SK-N-SH (cell line): ENCODE measurements around the gene SH3PXD2A. TPM values are rescaled to one million over a fixed set of nuclear protein-coding genes. Genes with fewer than 3 reads are reported as not detected.

ENCODE experiments used
- CTCF ChIA-PET: fragments of 300-600, 350-600 bp; formaldehyde crosslinking; extraction: SDS; loops from one replicate; lab custom pipeline; 2021; lab: Yijun Ruan, JAX
- POLR2A ChIA-PET: fragments of 350-600 bp; sonication (Branson Sonifier 250); formaldehyde crosslinking; extraction: SDS; loops from one replicate; lab custom pipeline; 2020; ENCODE audit warnings: antibody characterized with exemption, inconsistent platforms; lab: Yijun Ruan, JAX
- DNase-seq: peaks from one replicate; pipeline ENCODE4 v3.0.0; 2012
- H2AFZ ChIP-seq: fragments of 200-600 bp; sonication (generic); 2 replicates; pipeline ENCODE4 v1.8.1; 2016; ENCODE audit warnings: antibody characterized with exemption, mild to moderate bottlenecking, low read depth
- H3F3A ChIP-seq: fragments of 200-600 bp; sonication (generic); replicated peaks from 2 replicates; pipeline ENCODE3; 2016; ENCODE audit warnings: antibody characterized with exemption, mild to moderate bottlenecking; ENCODE audit not compliant: insufficient read depth
- H3K27ac ChIP-seq, 2 experiments: fragments of 200-500 bp in 1 of 2; fragments of 200-600 bp in 1 of 2; sonication (Bioruptor generic) in 1 of 2; sonication (generic), shearing (Covaris generic) in 1 of 2; 2 replicates each; pipeline versions ENCODE4 v1.5.1 to v1.6.1; 2014 to 2016; ENCODE audit warnings: low read depth in 2 of 2, inconsistent platforms in 1 of 2, low read length in 1 of 2, mild to moderate bottlenecking in 1 of 2, mixed read lengths in 1 of 2
- H3K27me3 ChIP-seq: fragments of 200-600 bp; sonication (generic), shearing (Covaris generic); 2 replicates; pipeline ENCODE4 v1.6.1; 2016; ENCODE audit warnings: mixed run types; ENCODE audit not compliant: insufficient read depth
- H3K36me3 ChIP-seq, 2 experiments: fragments of 200-500 bp in 1 of 2; fragments of 200-600 bp in 1 of 2; sonication (Bioruptor generic) in 1 of 2; sonication (generic) in 1 of 2; replicated peaks in 1 of 2; 2 replicates each; pipeline versions ENCODE3 to v1.5.1; 2014 to 2016; ENCODE audit warnings: low read length in 1 of 2, mild to moderate bottlenecking in 1 of 2; ENCODE audit not compliant: insufficient read depth in 2 of 2, control insufficient read depth in 1 of 2
- H3K4me1 ChIP-seq, 2 experiments: fragments of 200-500 bp in 1 of 2; fragments of 200-600 bp in 1 of 2; sonication (Bioruptor generic) in 1 of 2; sonication (generic), shearing (Covaris generic) in 1 of 2; 2 replicates each; pipeline versions ENCODE4 v1.5.1 to v1.6.1; 2014 to 2016; ENCODE audit warnings: low read depth in 1 of 2, low read length in 1 of 2, mixed run types in 1 of 2; ENCODE audit not compliant: insufficient read depth in 2 of 2, control insufficient read depth in 1 of 2
- H3K4me2 ChIP-seq: fragments of 200-600 bp; sonication (generic), shearing (Covaris generic); 2 replicates; pipeline ENCODE4 v1.6.1; 2017; ENCODE audit warnings: mixed run types
- H3K4me3 ChIP-seq, 2 experiments: fragments of 200-500 bp in 1 of 2; fragments of 200-600 bp in 1 of 2; sonication (Bioruptor generic) in 1 of 2; sonication (generic), shearing (Covaris generic) in 1 of 2; 2 replicates each; pipeline versions ENCODE4 v1.5.1 to v1.8.1; 2014 to 2016; ENCODE audit warnings: low read depth in 2 of 2, inconsistent platforms in 1 of 2, low read length in 1 of 2, mild to moderate bottlenecking in 1 of 2, mixed read lengths in 1 of 2, moderate library complexity in 1 of 2
- H3K79me2 ChIP-seq: fragments of 200-600 bp; sonication (generic); 2 replicates; pipeline ENCODE4 v1.8.1; 2017; ENCODE audit warnings: mild to moderate bottlenecking; ENCODE audit not compliant: insufficient read depth
- H3K9ac ChIP-seq: fragments of 200-600 bp; sonication (generic); 2 replicates; pipeline ENCODE4 v1.6.1; 2017; ENCODE audit warnings: mixed run types
- H3K9me2 ChIP-seq: fragments of 200-600 bp; sonication (generic); 2 replicates; pipeline ENCODE4 v1.6.1; 2017; ENCODE audit warnings: mixed run types
- H3K9me3 ChIP-seq: fragments of 200-600 bp; sonication (generic); 2 replicates; pipeline ENCODE4 v1.6.1; 2017; ENCODE audit warnings: mixed run types, mild to moderate bottlenecking, moderate library complexity
- H4K20me1 ChIP-seq: fragments of 200-600 bp; sonication (generic); 2 replicates; pipeline ENCODE4 v1.6.1; 2017; ENCODE audit warnings: mild to moderate bottlenecking, mixed run types; ENCODE audit not compliant: insufficient read depth
- EP300 ChIP-seq, 2 experiments: IDR thresholded peaks; 2 replicates each; pipeline versions ENCODE4 v1.4.0 to v1.6.1; 2012; ENCODE audit warnings: borderline replicate concordance in 1 of 2, low read depth in 1 of 2, low read length in 1 of 2
- FOSL2 ChIP-seq: IDR thresholded peaks from 2 replicates; pipeline ENCODE4 v1.4.0; 2012; ENCODE audit warnings: low read depth, mild to moderate bottlenecking, moderate library complexity, borderline replicate concordance
- FOXJ3 ChIP-seq: sonication (generic); formaldehyde crosslinking; IDR thresholded peaks from 2 replicates; pipeline ENCODE4 v1.5.1; 2020; ENCODE audit warnings: mild to moderate bottlenecking, missing genetic modification reagents
- GABPA ChIP-seq: IDR thresholded peaks from 2 replicates; pipeline ENCODE4 v1.4.0; 2012; ENCODE audit warnings: low read depth, mild to moderate bottlenecking
- MXI1 ChIP-seq: IDR thresholded peaks from 2 replicates; pipeline ENCODE4 v1.6.1; 2012; ENCODE audit warnings: mild to moderate bottlenecking, low read depth, low read length, improper control_type of control experiment
- NFIC ChIP-seq: IDR thresholded peaks from 2 replicates; pipeline ENCODE4 v1.4.0; 2012; ENCODE audit warnings: borderline replicate concordance
- SIN3A ChIP-seq: IDR thresholded peaks from 2 replicates; pipeline ENCODE4 v1.6.1; 2012; ENCODE audit warnings: low read depth, mild to moderate bottlenecking, low read length, moderate library complexity, borderline replicate concordance
- SMC3 ChIP-seq: IDR thresholded peaks from 2 replicates; pipeline ENCODE4 v1.6.1; 2012; ENCODE audit warnings: low read depth, low read length, improper control_type of control experiment
- USF2 ChIP-seq: fragments of 150-350 bp; IDR thresholded peaks from 2 replicates; pipeline ENCODE4 v1.6.1; 2017; ENCODE audit warnings: antibody characterized with exemption, low read length, low read depth, borderline replicate concordance
- YY1 ChIP-seq: IDR thresholded peaks from 2 replicates; pipeline ENCODE4 v1.4.0; 2012; ENCODE audit warnings: low read depth, mild to moderate bottlenecking
- WGBS: methylation state at CpG from one replicate; pipeline ENCODE4 v1.1.6; 2017; ENCODE audit warnings: low lambda C conversion rate; 5-methylcytosine and 5-hydroxymethylcytosine counted together
- polyA plus RNA-seq, 3 experiments: library from polyadenylated mRNA; depleted of rRNA; stranded (reverse); fragments of >200 nt; gene quantifications; 2 replicates each; pipeline ENCODE4 v1.2.3, GENCODE V29; 2012

The SH3PXD2A gene
- polyA plus RNA-seq, 1 of the 3 experiments (the other 2 are of a cell fraction) = 2.5 TPM

- H3K4me3 ChIP-seq = no peak overlapping the region
- H3K9me2 ChIP-seq = no peaks in the 10 kb centered on the region
- 77% methylated on average over 4 of the region's 4 CpGs for WGBS
- H2AFZ ChIP-seq = no peak overlapping the region
- TF ChIP-seq YY1 = no peak
- H3K9ac ChIP-seq = no peak overlapping the region
- H3K79me2 ChIP-seq = no peaks in the 10 kb centered on the region
- DNase-seq = no peak
- H3F3A ChIP-seq = no peaks in the 10 kb centered on the region
- no peaks in the 10 kb centered on the region for H4K20me1 ChIP-seq
- H3K4me2 ChIP-seq = no peak overlapping the region
- H3K36me3 ChIP-seq = no peaks in the 10 kb centered on the region
- POLR2A ChIA-PET = no interaction called here
- no peaks in the 10 kb centered on the region for H3K27me3 ChIP-seq
- peaks cover 0 to 40% of the 10 kb centered on the region in 2 experiments; a peak in 1 of 4 replicates for H3K4me1 ChIP-seq
- CTCF ChIA-PET = interaction anchor here (1.0 to 1.1 kb wide), 3 partner anchors 35 to 68 kb away, joined by 3 read pairs; no protein-coding TSS in a partner anchor
- no peaks in the 10 kb centered on the region for H3K9me3 ChIP-seq
- no peak overlapping the region for H3K27ac ChIP-seq
These were observed 69.4 kb downstream of the SH3PXD2A start for GRCh38 chr10:103786020-103786419.

- ChIA-PET POLR2A (interaction anchor here (0.6 kb wide), 1 partner anchor 55 kb away, joined by 3 read pairs; no protein-coding TSS in a partner anchor), CTCF (interaction anchor here (0.6 to 4.8 kb wide), 3 partner anchors 9 to 46 kb away, joined by 3 to 16 read pairs (median 3); no protein-coding TSS in a partner anchor)
- H3K9me3 ChIP-seq = no peaks in the 10 kb centered on the region
- no peaks in the 10 kb centered on the region for H3K9me2 ChIP-seq
- peaks cover 0 to 50% of the 10 kb centered on the region in 2 experiments; a peak in 1 of 4 replicates for H3K4me1 ChIP-seq
- H3K9ac ChIP-seq = no peak overlapping the region
- no peak overlapping the region for H3K27ac ChIP-seq
- TF ChIP-seq USF2 (no peak), SMC3 (no peak), EP300 (IDR thresholded peaks at IDR 0.05; ENCODE audit: borderline replicate concordance in 1 of 2, low read depth in 1 of 2, low read length in 1 of 2) (no peak), MXI1 (no peak), FOXJ3 (CRISPR knock-in tag) (no peak), FOSL2 (no peak), NFIC (no peak), SIN3A (no peak), GABPA (no peak)
- H3K36me3 ChIP-seq = no peaks in the 10 kb centered on the region
- no peak overlapping the region for H3K4me2 ChIP-seq
- H3K27me3 ChIP-seq = no peaks in the 10 kb centered on the region
- WGBS = 90% methylated on average over 4 of the region's 9 CpGs
- no peaks in the 10 kb centered on the region for H4K20me1 ChIP-seq
- no peaks in the 10 kb centered on the region for H3K79me2 ChIP-seq
- no peak overlapping the region for H3K4me3 ChIP-seq
- H3F3A ChIP-seq = no peaks in the 10 kb centered on the region
- DNase-seq = no peak
- no peak overlapping the region for H2AFZ ChIP-seq
These were observed 70.5 kb downstream of the SH3PXD2A start for GRCh38 chr10:103784723-103785418.
